Adrenal gland (tissue), 5 donors: ENCODE results near the gene MTM1.

ENCODE experiments used
- CTCF ChIP-seq, 6 experiments: fragments of 450-650 bp in 4 of 6; fragments of 200-600 bp in 2 of 6; sonication (generic) in 1 of 6; IDR thresholded peaks; 1 replicate in 5 of 6; 2 replicates in 1 of 6; pipeline versions ENCODE4 v1.5.1 to v1.8.0; 2016 to 2021; ENCODE audit warnings: antibody characterized with exemption in 6 of 6, mild to moderate bottlenecking in 2 of 6, moderate library complexity in 1 of 6
- POLR2A ChIP-seq, 2 donors: fragments of 450-650 bp; IDR thresholded peaks; one replicate each; pipeline ENCODE4 v1.6.1; 2017; ENCODE audit warnings: antibody characterized with exemption in 2 of 2, mild to moderate bottlenecking in 2 of 2, moderate library complexity in 1 of 2
- donor health status: DM: no; HTN: no; CAD: no.

DNA sequence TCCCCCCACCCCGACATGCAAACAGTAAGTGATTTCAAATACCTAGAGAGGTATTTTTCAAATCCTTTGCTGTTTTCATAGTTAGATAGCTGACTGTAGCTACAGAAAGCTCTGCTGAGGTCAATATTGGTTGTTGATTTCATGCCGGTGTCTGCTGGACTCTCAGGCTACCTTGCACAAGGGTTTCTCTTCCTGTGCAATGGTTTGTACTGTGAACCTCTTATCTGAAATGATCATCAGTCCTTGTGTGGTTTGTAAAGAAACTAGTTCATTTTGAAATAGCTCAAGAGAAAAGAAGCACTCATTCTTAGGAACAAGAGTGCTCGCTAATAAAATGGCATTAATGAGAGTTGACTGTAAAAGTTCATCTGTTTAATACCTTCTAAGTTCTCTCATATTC lies 2.1 kb downstream of the MTM1 start:
- TF ChIP-seq POLR2A (IDR thresholded peaks at IDR 0.05) (peak in 1 of 2 donors; percentile 26), CTCF (IDR thresholded peaks at IDR 0.05) (no peak)
